GM18873 (cell line): ENCODE results near the gene GSTT4.
"Not testable (repeated sequence)": the region's sequence is repeated elsewhere in the genome, so short reads cannot be mapped to it uniquely, and the experiment has no call there.

Source experiments
- ATAC-seq: cut with Tn5 transposase; IDR thresholded peaks from one replicate; pipeline ENCODE4 v1.9.1; 2021; ENCODE audit warnings: mild to moderate bottlenecking, moderate library complexity, moderate number of reproducible peaks; ENCODE audit not compliant: unreplicated experiment, low FRiP score

The GSTT4 gene

DNA sequence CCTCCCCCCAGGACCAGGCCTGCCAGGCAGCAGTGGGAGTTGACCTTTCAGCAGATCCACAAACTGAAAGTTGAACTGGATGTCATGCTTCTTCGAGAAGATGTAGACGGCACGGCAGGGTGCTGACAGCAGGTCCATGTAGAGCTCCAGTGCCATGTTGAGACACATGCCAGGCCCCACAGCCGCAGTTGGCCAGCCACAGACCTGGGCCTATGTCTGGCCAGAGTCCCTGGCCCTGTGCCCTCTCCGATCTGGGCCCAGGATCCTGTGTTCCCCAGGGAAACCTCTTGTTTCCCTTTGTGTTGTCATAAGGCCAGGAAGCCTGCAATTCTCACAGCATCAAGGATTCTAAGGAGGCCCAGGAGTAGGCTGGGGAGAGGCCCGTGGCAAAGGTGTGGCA lies at the start of gene GSTT4:
TSS of gene GSTT4 (minus strand) at position 253 of the 400 bp plus-strand sequence. CDS start at position 156, 97 bp downstream.
- no peak for ATAC-seq

DNA sequence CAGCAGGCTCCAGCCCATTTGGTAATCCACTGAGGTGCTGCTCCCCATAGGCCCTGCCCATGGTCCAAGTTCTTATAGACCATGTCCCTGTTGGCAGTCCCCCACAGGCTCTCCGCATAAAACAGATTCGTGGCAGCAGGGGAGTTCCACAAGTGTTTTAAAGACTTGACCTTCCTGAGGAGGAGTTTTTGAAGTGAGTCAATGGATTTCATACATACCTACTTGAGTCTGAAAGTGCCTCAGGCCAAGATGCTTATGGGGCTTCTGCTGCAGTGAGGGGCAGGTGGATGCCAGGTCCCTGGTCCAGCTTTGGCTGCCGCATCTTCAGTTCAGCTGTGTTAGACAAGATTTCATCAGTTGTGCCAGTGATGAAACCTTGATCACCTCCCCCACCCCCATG lies 49.1 kb upstream of the GSTT4 start:
- no peak for ATAC-seq

DNA sequence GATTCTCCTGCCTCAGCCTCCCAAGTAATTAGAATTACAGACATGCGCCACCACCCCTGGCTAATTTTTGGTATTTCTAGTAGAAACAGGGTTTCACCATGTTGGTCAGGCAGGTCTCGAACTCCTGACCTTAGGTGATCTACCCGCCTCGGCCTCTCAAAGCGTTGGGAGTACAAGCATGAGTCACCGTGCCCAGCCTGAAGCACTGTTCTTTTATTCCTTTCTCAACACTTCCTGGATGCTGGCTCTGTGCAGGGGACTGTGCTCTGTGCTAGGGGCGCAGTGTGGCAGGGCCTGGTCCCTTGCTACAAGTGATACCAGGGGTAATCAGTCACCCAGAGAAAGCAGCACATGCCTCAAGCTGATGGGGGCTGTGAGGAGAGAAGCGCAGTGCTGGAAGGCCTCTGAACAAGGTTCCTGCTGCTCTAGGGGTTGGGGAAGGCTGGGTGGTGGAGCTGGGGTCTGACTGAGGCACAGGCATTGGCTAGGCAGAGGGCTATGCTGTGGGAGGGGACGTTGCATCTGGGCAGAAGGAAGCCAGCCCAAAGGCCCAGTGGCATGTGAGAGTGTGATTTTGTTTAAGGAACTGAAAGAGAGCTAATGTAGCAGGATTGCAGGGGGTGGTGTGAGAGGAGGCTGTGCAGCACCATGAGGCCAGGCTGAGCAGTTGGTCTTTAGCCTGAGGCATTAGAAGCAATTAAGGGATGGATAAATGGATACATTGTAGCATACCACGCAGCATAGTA lies 48.4 kb upstream of the GSTT4 start:
- ATAC-seq: no peak

DNA sequence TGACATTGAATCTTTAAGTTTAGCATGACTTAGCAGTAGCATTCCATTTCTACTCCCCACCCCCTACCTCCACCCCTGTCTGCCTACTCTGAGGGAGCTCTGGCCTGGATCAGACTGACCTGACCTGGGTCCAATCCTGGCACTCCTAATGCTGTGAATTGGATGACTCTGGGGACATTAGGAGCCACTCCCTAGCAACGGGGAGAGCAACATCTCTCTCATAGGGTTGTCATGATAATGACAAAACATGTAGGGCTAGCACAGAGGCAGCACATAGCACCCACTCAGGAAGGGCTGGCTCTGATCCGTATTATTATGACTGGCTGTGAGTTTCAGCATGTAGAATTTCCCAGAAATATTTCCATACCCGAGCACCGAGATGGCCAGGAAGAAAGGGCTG lies 46.3 kb upstream of the GSTT4 start:
- no peak for ATAC-seq

GRCh38 chr22:24051028-24051427 lies 45.8 kb upstream of the GSTT4 start:
- no peak for ATAC-seq

DNA sequence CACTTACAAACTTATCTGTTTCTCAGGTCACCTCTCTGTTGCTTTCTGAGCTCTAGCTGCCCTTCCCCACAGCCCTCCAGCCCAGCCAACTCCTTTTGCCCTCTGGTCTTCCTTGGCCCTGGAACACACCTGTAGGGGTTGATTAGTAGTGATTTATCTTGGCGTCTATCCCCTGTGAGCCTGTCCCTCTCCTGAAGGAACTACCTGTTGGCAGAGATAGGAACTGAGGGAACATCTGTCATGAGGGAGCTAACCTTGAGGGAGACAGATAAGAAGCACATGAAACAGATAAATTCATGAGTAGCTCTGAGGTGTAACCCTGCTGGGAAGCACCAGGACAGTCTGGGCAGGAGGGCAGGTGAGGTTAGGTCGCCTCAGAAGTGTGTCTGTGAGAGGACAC lies 44.7 kb upstream of the GSTT4 start:
- ATAC-seq: no peak

DNA sequence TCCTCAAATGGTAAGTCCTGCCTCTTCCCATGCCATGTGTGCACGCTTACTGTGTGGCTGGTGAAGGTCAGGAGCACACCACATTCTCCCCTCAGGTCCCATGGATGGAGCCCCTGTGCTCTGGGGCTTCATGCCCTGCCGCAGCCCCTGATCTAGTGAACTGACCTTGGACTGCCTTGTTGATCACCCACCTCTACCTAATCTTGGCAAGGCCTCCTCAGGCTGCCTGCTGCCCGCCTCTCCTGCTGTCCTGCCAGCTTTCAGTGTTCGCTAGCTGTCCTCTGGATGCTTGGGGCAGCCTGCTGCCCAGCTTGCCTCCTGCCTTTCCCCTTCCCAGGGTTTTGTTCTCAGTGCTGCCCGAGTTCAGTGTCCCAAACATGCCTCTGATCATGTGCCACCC lies 44.0 kb upstream of the GSTT4 start:
- no peak for ATAC-seq

DNA sequence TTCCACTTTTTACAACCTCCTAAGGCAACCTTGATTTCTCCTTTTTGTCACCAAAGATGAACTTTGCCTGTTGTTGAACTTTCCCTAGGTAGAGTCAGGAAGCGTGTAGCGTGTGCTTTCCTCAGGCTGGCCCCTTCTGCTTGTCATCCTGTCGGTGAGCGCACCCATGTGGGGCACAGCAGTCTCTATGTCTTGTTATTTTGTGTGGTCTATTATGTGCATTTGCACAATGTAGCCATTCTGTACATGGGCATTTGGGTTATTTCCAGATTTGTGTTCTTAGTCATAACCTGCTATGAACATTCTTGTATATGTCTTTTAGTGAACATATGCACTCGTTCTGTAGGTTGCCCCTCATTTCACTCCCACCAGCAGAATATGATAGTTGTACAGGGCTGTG lies 40.8 kb upstream of the GSTT4 start:
- no peak for ATAC-seq

DNA sequence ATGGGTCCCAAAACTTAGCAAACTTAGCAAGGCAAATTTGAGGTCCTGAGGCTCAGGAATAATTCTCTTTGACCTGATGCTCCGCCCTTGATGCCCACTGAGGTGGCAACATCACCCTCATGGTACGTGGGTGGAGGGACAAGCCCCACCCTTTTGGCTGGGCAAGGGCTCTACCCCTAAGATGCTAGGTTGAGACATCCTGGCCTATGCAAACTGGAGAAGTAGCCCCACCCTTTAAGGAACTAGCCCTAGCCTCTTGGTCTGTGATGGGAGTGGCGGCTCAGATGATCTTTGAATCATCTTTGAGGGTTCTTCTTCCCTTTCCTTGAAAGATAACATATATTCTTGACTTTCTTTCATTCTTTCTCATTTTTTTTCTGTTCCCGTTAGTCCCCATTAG lies 38.7 kb upstream of the GSTT4 start:
- ATAC-seq: no peak

DNA sequence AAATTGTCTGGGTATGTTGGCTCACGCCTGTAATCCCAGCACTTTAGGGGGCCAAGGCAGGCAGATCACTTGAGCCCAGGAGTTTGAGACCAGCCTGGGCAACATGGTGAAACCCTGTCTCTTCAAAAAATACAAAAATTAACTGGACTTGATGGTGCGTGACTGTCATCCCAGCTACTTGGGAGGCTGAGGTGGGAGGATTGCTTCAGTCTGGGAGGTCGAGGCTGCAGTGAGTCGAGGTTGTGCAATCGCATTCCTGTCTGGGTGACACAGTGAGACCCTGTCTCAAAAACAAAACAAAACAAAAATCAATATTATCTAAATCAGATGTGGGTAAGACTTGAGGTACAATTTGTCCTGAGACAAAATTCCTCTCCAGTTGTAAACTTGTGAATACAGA lies 38.2 kb upstream of the GSTT4 start:
- ATAC-seq: not testable (repeated sequence)

DNA sequence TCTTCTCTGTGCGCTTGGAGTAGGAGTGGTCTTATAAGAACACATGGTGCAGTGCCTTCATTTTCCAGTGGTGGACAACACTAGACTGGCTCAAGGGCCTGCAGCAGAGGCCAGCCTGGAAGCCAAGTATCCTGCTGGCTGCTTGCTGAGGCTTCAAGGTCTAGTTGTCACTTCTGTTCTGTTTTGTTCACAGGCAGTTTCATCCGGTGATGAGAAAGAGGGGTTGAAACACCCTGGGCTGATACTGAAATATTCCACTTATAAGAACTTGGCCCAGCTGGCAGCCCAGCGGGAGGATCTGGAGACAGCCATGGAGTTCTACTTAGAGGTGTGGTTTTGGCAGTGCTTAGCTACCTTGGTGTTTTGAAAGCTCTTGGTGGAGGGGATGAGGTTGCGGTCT lies 35.7 kb upstream of the GSTT4 start:
- no peak for ATAC-seq

DNA sequence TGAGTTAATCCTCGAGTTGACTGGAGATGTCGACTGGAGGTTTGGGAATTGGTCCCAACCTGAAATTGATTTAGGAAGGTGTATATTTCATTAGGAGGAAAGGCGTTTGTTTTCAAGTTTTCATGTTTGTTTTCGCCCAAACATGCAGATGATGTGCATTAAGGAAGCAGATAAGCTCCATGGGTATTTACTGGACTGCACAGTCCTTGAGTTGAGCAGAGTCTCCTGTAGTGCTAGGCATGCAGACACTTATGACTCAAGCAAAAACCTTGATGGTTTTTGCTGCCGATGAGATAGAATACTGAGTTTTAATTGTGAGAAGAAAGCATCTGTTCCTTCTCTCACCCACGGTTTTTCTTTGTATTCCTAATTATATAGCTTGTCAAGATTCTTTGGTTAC lies 33.8 kb upstream of the GSTT4 start:
- ATAC-seq: no peak

- ATAC-seq: no peak
These were observed 32.9 kb upstream of the GSTT4 start for GRCh38 chr22:24037851-24038765.

DNA sequence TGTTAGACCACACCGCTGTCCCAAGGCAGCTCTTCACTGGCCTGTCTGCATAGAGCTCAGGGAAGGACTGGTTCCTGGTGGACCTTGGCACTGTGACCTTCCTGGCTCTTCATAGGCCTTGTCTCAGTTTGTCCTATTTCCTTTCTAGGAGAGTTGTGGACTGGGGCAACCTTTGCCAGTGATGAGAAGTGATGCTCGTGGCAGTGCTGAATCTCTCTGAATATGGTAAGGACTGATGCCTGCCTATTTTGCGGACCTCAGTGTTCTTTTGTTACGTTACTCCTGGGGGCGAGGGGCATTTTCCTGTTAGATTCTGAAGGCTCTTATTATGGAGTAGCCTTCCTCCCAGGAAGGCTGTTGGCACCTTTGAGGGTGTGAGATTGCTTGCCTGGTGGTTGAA lies 30.0 kb upstream of the GSTT4 start:
- ATAC-seq: no peak

DNA sequence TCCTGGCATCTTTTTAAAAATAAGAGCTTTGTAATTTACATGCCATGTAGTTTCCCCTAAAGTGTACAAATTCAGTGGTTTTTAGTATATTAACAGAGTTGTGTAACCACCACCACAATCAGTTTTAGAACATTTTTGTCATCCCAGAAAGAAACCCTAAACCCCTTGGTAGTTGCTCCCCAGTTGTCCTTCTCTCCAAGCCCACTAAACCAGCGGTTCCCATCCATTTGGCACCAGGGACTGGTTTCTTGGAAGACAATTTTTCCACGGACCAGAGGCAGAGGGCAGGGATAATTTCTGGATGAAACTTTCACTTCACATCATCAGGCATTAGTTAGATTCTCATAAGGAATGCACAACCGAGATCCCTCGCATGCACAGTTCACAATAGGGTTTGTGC lies 28.5 kb upstream of the GSTT4 start:
- no peak for ATAC-seq

DNA sequence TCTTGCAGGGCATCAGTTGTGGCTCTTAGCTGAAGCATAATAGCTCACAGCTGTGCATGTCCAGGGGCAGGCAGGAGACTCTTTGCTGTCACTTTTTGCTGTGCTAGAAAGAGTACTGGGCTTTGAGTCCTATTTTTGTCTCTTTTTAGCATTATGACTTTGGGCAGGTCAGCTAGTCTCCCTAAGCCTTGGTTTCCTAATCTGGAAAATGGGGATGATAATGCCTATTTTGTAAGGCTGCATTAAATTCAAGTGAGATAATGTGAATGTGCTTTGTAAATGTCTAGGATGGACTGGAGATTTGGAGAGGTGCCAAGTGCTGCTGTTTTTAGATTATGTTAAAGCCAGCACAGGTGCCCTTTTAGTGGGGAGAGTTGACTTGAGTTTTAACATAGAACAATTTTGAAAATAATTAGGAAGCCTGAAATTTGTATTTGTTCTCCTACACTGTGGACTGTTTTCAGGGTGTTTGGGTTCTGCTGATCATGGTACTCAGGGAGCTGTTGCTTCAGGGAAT lies 25.0 kb upstream of the GSTT4 start:
- ATAC-seq: no peak

GRCh38 chr22:24029304-24029703 lies 24.1 kb upstream of the GSTT4 start:
- no peak for ATAC-seq

- ATAC-seq: no peak
These were observed 23.3 kb upstream of the GSTT4 start for GRCh38 chr22:24028533-24028932.

GRCh38 chr22:24027991-24028390 lies 22.7 kb upstream of the GSTT4 start:
- ATAC-seq: no peak

DNA sequence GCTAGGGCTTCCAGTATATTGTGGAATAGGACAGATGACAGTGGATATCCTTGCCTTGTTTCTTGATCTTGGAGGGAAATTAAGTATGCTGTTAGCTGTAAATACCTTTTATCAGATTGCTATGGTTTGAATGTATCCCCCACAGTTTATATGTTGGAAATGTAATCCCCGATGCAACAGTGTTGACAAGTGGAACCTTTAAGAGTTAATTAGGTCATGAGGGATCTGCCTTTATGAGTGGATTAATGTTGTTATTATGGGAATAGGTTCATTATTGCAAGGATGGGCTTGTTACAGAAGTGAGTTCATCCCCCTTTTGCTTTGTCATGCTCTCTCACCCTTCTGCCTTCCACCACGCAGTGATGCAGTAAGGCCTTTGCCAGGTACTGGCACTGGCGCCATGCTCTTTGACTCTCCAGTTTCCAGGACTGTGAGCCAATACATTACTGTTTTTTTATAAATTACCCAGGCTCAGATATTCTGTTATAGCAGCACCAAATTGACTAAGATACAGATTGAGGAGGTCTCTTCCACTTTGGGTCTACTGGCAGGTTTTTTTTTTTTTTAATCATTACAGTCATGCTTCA lies 22.2 kb upstream of the GSTT4 start:
- ATAC-seq: no peak

DNA sequence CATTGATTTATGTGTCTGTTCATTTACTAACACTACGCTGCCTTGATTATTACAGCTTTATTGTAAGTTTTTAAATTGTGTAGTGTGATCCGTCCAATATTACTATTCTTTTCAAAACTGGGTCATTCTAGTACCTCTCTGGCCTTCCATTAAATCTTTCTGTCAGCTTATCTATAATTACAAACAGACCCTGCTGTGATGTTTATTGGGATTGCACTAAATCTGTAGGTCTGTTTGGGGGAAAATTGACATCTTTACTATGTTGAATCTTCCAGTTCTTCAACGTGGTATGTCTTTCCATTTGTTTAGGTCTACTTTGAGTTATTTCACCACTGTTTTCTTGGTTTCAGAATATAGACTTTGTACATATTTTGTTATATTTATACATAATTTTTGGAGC lies 21.5 kb upstream of the GSTT4 start:
- ATAC-seq: no peak
